Left renal cortex interstitium (tissue), 4 donors: ENCODE data around the gene NCKIPSD. TPM values are rescaled to one million over a fixed set of nuclear protein-coding genes. Genes with fewer than 3 reads are reported as not detected.

Source experiments
- DNase-seq, 4 donors: peaks; one replicate each; pipeline ENCODE4 v3.0.0-alpha.2; 2013; ENCODE audit warnings: low read depth in 4 of 4, low spot score in 2 of 4, missing footprints in 1 of 4
- polyA plus RNA-seq, 4 donors: library from polyadenylated mRNA; unstranded; fragments of 120-200 nt; gene quantifications; one replicate each; pipeline ENCODE4 v1.2.1, GENCODE V29; 2013; ENCODE audit not compliant: insufficient read length in 4 of 4

NCKIPSD gene
- polyA plus RNA-seq, 4 donors = 14.3 to 24.0 (median 20.5) TPM

DNA sequence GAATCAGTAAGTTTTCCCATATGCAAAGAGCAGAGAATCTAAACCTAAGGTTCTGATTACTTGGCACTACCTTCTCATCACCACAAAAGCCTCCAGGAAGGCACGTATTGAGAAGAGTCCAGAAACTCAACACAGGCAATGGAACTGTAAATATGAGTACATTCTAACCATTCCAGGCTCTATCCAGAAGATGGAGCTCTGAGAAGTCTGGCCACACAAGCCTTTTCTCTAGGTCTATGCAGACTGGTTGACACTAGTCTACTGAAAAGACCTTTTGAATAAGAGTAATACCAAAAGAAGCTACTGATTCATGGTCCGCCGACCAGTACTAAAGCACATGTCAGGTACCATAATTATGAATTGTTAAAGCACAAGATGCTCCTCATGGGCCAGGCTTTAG lies 12.2 kb upstream of the NCKIPSD start:
- no peak for DNase-seq

GRCh38 chr3:48696601-48697000 lies 10.9 kb upstream of the NCKIPSD start:
- DNase-seq = no peak

GRCh38 chr3:48696156-48696555 lies 10.4 kb upstream of the NCKIPSD start:
- no peak for DNase-seq

DNA sequence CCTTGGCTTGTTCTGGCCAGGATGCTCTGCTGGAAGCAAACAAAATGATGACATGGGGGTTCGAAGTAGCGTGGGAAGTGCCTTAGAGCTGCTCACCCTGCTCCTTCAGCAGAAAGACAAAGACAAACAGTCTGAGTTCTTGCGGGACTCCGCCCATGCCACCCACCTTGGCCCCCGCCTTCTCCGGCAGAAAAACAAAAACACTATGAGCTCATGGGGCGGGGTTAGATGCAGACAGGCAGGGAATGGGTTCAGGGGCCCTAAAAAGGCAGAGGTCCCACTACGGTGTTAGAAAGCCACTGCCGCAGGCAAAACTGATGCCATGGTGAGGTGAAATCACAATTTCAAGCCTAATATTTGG lies 9.7 kb upstream of the NCKIPSD start:
- DNase-seq = no peak

DNA sequence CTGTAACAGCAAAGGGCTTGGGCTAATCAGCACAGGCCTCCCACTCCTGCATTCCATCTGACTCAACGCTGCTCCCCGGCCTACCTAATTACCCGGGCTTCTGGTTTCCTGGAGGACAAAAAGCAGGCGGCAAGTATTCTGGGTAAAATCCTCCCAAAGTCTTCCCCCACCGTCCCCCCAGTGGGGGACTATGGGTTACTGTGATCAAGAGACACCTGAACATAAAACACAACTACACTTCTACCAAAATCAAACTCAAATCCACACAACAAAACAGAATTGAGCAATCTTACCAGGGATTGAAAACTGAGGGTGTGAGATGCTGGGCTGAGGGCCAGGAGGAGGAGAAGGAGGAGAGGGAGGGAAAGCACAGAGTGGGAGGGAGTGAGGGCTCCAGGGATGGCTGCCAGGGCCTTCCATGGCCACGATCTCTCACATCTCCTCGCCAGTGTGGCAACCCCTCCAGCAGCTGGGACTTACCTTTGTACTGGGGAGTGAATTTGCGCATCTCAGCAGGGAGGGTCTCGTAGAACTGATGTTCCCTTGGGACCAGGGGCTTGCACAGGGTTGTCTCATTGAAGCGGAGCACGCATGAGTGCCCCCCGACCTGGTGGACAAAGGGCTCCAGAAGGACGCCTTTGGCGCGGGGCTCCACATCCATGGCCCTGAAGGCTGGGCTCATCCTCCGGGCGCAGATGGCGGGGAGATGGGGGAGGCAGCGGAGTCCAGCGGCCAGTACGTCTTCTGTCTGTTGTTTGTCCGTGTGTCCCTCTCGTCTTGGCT lies 9.1 kb upstream of the NCKIPSD start:
- DNase-seq = no peak

DNA sequence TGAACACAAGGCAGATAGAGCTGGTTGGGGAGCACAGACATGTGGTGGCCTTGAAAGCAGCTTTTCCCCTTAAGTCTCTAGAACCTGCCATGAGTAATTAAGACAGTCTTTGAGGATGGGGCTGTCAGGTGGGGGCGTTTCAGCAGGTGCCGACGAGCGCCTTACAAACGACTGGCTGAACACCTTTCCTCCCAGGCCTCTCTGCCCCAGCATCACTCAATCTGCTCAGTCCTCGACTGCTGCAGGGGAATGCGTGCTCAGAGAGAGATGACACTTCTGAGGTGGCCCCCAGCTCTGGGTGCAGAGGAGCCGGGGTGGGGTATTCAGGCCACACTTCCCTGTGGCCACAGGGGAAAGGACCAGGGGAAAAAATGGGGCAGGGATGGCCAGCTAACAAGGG lies 8.1 kb upstream of the NCKIPSD start:
- no peak for DNase-seq

GRCh38 chr3:48692551-48692950 lies 6.8 kb upstream of the NCKIPSD start:
- DNase-seq = no peak

DNA sequence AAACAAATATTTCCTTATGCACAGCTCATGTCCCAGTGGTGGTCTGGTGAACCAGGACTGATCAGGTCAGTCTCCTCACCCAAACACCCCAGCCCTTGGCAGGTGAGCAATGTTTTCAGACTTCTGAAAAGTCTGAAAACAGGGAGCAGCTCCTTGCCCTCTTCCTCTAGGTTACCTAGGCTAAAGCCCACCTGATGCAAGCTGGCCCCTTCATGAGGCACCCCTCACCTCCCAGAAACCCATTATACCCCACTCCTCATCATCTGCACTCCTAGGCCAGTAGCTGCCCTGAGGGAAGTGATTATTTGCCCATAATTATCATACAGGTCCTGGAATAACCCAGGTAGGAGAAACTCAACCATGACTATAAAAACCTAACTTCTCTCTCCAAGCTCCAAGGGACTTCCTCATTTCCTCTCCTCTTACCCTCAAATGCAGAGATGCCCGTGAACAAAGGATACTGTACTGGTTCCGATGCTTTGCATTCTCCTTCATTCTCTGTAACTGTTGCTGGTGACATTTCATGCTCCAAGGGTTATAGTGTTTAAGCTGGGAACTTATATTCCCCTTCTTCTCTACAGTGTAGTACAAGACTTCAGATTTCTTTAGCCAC lies 5.2 kb upstream of the NCKIPSD start:
- DNase-seq = no peak

DNA sequence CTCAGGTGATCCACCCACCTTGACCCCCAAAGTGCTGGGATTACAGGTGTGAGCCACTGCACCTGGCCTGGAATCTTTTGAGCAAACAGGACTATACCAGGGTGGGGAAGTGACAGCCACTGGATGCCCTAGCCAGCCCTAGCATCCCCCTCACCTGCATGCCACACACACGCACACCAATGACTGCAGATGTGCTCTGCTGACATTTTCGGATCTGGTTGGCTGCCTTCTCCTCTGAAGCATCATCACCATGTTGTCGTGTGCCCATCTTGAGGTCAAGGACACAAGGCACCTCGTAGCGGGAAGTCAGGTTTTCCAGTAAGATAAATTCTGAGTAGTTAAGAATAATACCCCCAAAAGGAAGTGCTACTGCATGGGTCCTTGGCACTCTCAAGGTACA lies 3.7 kb upstream of the NCKIPSD start:
- DNase-seq = no peak

DNA sequence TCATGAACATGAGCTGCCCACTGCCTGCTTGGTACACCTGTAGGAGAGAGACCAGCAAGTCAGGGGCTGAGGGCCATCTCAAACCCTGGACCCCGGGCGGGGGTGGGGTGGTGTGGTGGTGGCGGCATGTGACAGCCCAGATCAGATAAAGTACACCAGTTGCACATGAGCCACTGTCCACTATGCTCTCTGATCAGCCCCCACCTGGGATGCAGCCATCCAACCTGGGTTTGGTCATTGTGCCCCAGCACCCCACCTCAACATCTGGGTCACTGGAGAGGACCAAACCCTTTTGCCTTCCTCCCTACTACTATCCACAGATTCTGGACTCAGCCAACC lies 3.0 kb upstream of the NCKIPSD start:
- no peak for DNase-seq

GRCh38 chr3:48688032-48688736 lies 2.5 kb upstream of the NCKIPSD start:
- no peak for DNase-seq

DNA sequence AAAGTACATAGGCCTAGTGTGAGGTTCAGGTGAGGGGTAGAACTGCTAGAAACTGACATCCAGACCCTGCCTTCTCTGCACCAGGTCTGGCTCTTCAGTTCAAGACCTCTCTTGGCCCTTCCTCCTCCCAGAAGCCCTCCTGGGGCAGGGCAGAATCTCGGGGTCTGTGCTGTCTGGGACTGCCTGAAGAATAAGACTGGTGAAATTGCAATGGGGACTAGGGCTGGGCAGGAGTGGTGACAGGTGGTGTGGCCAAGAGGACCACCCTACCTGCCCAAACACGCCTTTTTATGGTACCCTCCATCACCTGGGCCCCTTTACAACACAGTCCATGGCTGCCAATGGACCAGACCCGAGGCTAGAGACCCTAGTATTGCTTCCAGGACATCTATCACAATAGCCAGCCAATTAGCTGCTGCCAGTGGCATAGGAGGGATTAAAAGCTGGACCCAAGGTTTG lies 1.5 kb upstream of the NCKIPSD start:
- DNase-seq = no peak

GRCh38 chr3:48686538-48687219 lies 964 bp upstream of the NCKIPSD start:
- no peak for DNase-seq

- no peak for DNase-seq
These were observed 467 bp downstream of the NCKIPSD start for GRCh38 chr3:48685293-48685602.

DNA sequence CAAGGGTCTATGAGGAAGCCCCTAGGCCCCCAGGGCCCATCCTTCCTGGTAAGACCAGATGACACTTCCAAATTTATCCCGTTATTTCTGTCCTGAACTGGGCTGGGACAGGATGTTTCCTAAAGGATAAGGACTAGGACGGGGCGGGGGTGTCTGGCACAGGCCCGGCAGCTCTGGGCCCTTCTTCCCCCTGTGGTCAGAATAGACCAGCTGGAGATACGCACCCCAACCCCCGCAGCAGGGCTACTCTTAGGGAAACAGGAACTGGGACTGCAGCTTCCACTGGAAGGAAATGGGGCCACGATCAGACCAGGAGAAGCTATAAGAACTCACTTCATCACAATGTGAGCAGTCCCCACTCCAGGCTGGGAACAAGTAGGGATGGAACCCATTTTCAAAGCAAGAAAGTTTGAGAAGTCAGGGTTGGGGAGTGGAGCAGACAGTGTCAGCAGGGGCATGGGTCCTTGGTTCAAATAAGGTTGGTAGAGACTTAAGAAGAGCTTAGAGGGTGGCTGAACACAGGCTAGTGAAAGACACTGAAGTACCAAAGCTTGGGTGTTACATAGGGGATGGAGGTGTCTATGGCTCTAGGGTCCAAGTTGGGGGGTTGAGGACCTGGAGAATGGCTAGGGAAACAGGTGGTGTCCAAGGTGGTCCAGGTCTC lies 1.1 kb downstream of the NCKIPSD start:
- DNase-seq = no peak

DNA sequence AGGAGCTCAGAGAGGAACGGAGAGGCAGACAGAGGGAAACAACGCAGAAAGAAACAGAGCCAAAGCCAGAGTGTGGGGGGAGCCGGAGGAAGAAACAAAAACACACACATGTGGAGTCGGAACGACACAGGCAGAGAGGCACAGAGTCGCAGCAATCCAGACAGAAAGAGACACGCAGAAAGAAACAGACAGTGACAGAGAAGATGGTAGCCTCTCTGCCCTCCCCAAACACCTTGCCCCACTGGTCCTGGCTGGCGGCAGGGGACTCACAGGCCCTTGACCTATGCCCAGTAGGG lies 1.7 kb downstream of the NCKIPSD start:
- DNase-seq = no peak

GRCh38 chr3:48682786-48683185 lies 2.9 kb downstream of the NCKIPSD start:
- no peak for DNase-seq

GRCh38 chr3:48681974-48682610 lies 3.6 kb downstream of the NCKIPSD start:
- DNase-seq = no peak

GRCh38 chr3:48681541-48681880 lies 4.2 kb downstream of the NCKIPSD start:
- no peak for DNase-seq

DNA sequence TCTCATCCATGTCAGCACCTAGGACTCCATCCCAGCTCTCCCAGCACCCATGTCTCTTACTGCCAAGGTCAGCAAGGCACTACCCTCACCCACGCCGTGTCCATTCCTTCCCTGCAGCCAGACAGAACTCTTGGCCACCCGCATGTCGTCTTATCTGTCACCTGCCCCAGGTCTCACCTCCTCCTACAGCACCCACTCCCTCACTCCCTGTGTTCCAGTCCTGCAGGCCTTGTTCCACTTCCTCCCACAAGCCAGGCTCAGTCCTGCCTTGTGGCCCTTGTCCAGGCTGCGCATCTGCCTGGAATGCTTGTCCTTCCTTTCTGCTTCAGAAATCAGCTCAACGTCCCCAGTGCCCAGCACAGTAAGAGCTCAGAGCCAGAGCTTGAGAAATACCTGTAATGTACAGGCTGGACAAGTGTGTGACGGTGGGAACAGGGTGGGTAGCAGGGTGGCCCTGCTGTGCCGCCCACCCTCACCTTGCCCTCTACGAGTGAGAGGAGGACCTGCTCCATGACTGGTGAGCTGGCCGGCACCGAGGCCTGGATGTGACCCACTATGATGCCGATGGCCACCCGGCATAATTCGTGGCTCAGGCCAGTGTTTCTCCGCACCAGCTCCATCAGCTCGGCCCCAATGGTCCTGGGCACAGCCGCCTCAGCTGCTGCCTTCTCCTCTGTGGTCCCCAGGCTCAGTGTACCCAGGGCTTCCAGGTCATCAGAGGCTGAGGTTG lies 4.7 kb downstream of the NCKIPSD start:
- no peak for DNase-seq
